HCT116 (cell line): Measurements from ENCODE around the gene ARF1. TPM values are rescaled to one million over a fixed set of nuclear protein-coding genes. Genes with fewer than 3 reads are reported as not detected.

Experiments used
- ATAC-seq: fragments of 200-7000 bp; cut with Tn5 transposase; 2 replicates; pipeline ENCODE4 v1.9.1; 2020; ENCODE audit warnings: mild to moderate bottlenecking, moderate library complexity
- BruUV-seq: library from RNA; stranded (reverse); fragments of 400-500 nt; replicated peaks from 2 replicates; lab custom pipeline; 2021; lab: Mats Ljungman, UMichigan
- CTCF ChIA-PET: fragments of 300-600 bp; sonication (Branson Sonifier 250); formaldehyde crosslinking; loops from one replicate; lab custom pipeline; 2021; ENCODE audit warnings: antibody characterized with exemption; lab: Charles Lee
- POLR2A ChIA-PET: fragments of 300-600, 350-600 bp; sonication (Branson Sonifier 250); formaldehyde crosslinking; loops from one replicate; lab custom pipeline; 2021; ENCODE audit warnings: antibody characterized with exemption; lab: Charles Lee
- RAD21 ChIA-PET, 2 experiments: fragments of 300-600 bp; sonication (Branson Sonifier 250); formaldehyde crosslinking; loops; one replicate each; lab custom pipeline; 2023; ENCODE audit warnings: low total read pairs in 2 of 2; ENCODE audit not compliant: uncharacterized antibody in 2 of 2, unreplicated experiment in 2 of 2, low non-redundant PET in 1 of 2; lab: Charles Lee
- DNase-seq: peaks from one replicate; pipeline ENCODE4 v3.0.0-alpha.2; 2010; ENCODE audit warnings: low read depth, low spot score
- H2AFZ ChIP-seq: fragments of 200-600 bp; shearing (Covaris generic), sonication (generic); 2 replicates; pipeline ENCODE4 v1.6.1; 2017; ENCODE audit warnings: low read depth, mixed run types, mixed read lengths, antibody characterized with exemption, low read length; ENCODE audit not compliant: poor library complexity, severe bottlenecking
- H3K27ac ChIP-seq: 2 replicates; pipeline ENCODE4 v1.5.1; 2012; ENCODE audit warnings: low read depth, low read length
- H3K27me3 ChIP-seq: fragments of 200-600 bp; sonication (generic); 2 replicates; pipeline ENCODE4 v1.6.1; 2016; ENCODE audit warnings: mixed run types, low read length, mixed read lengths; ENCODE audit not compliant: insufficient read depth
- H3K36me3 ChIP-seq, 2 experiments: fragments of 200-500 bp in 1 of 2; fragments of 200-600 bp in 1 of 2; sonication (Bioruptor generic) in 1 of 2; sonication (generic) in 1 of 2; 2 replicates each; pipeline versions ENCODE4 v1.5.1 to v1.6.1; 2014 to 2016; ENCODE audit warnings: low read length in 2 of 2, inconsistent platforms in 1 of 2, mixed read lengths in 1 of 2, mixed run types in 1 of 2; ENCODE audit not compliant: insufficient read depth in 2 of 2, control insufficient read depth in 1 of 2
- H3K4me1 ChIP-seq, 2 experiments: fragments of 200-600 bp in 1 of 2; sonication (generic) in 1 of 2; 2 replicates each; pipeline versions ENCODE4 v1.5.1 to v1.6.1; 2012 to 2017; ENCODE audit warnings: low read length in 2 of 2, inconsistent platforms in 1 of 2, mild to moderate bottlenecking in 1 of 2, mixed read lengths in 1 of 2, mixed run types in 1 of 2, moderate library complexity in 1 of 2; ENCODE audit not compliant: insufficient read depth in 2 of 2, control insufficient read depth in 1 of 2
- H3K4me2 ChIP-seq: fragments of 200-600 bp; sonication (generic); 2 replicates; pipeline ENCODE4 v1.6.1; 2017; ENCODE audit warnings: mixed run types, low read length, mixed read lengths
- H3K4me3 ChIP-seq, 2 experiments: fragments of 200-600 bp in 1 of 2; sonication (generic) in 1 of 2; replicated peaks in 1 of 2; 2 replicates each; pipeline ENCODE4 v1.5.1; 2011 to 2016; ENCODE audit warnings: low read length in 2 of 2, control low read depth in 1 of 2, low read depth in 1 of 2, mild to moderate bottlenecking in 1 of 2, mixed read lengths in 1 of 2, mixed run types in 1 of 2
- H3K79me2 ChIP-seq: fragments of 200-600 bp; sonication (generic); 2 replicates; pipeline ENCODE4 v1.6.1; 2017; ENCODE audit warnings: mild to moderate bottlenecking, mixed run types, low read length, moderate library complexity, mixed read lengths; ENCODE audit not compliant: insufficient read depth
- H3K9ac ChIP-seq: fragments of 200-600 bp; sonication (generic); 2 replicates; pipeline ENCODE4 v1.6.1; 2016; ENCODE audit warnings: low read length, mixed read lengths
- H3K9me2 ChIP-seq: fragments of 200-600 bp; sonication (generic), shearing (Covaris generic); 2 replicates; pipeline ENCODE4 v1.6.1; 2017; ENCODE audit warnings: mixed run types, mild to moderate bottlenecking, moderate library complexity; ENCODE audit not compliant: insufficient read depth
- H3K9me3 ChIP-seq, 2 experiments: fragments of 200-500 bp in 1 of 2; fragments of 200-600 bp in 1 of 2; sonication (Bioruptor generic) in 1 of 2; sonication (generic) in 1 of 2; 2 replicates each; pipeline ENCODE4 v1.6.1; 2014 to 2017; ENCODE audit warnings: low read length in 2 of 2, mixed read lengths in 2 of 2, inconsistent platforms in 1 of 2, low read depth in 1 of 2, mild to moderate bottlenecking in 1 of 2, mixed run types in 1 of 2, moderate library complexity in 1 of 2; ENCODE audit not compliant: control insufficient read depth in 1 of 2, insufficient read depth in 1 of 2
- H4K20me1 ChIP-seq: fragments of 200-600 bp; sonication (generic), shearing (Covaris generic); 2 replicates; pipeline ENCODE4 v1.6.1; 2017; ENCODE audit warnings: mixed run types, mild to moderate bottlenecking, moderate library complexity; ENCODE audit not compliant: insufficient read depth
- ATF3 ChIP-seq: IDR thresholded peaks from 2 replicates; pipeline ENCODE4 v1.6.1; 2012
- CTCF ChIP-seq, 3 experiments: fragments of 200-600 bp in 1 of 3; sonication (generic) in 1 of 3; IDR thresholded peaks in 2 of 3; conservative IDR thresholded peaks in 1 of 3; 2 replicates each; pipeline ENCODE4 v1.5.1; 2012 to 2017; ENCODE audit warnings: low read depth in 2 of 3, low read length in 2 of 3, antibody characterized with exemption in 1 of 3, borderline replicate concordance in 1 of 3, control low read depth in 1 of 3, mild to moderate bottlenecking in 1 of 3, mixed read lengths in 1 of 3, mixed run types in 1 of 3, moderate library complexity in 1 of 3; ENCODE audit not compliant: insufficient read depth in 1 of 3
- ELF1 ChIP-seq: IDR thresholded peaks from 2 replicates; pipeline ENCODE4 v1.6.1; 2012; ENCODE audit warnings: low read depth, borderline replicate concordance
- EZH2 ChIP-seq: fragments of 200-600 bp; sonication (generic); IDR thresholded peaks from 2 replicates; pipeline ENCODE4 v1.6.1; 2017; ENCODE audit warnings: antibody characterized with exemption, mixed run types
- EZH2phosphoT487 ChIP-seq: fragments of 200-600 bp; IDR thresholded peaks from 2 replicates; pipeline ENCODE4 v1.6.1; 2018; ENCODE audit warnings: antibody characterized with exemption, borderline replicate concordance
- JUND ChIP-seq: IDR thresholded peaks from 2 replicates; pipeline ENCODE4 v1.6.1; 2012
- RAD21 ChIP-seq: IDR thresholded peaks from 2 replicates; pipeline ENCODE4 v1.6.1; 2012; ENCODE audit warnings: low read depth, mild to moderate bottlenecking
- SIN3A ChIP-seq: IDR thresholded peaks from 2 replicates; pipeline ENCODE4 v1.6.1; 2012; ENCODE audit warnings: low read depth
- SP1 ChIP-seq: IDR thresholded peaks from 2 replicates; pipeline ENCODE4 v1.6.1; 2012; ENCODE audit warnings: low read depth
- ZBTB33 ChIP-seq: IDR thresholded peaks from 2 replicates; pipeline ENCODE4 v1.6.1; 2011; ENCODE audit warnings: mild to moderate bottlenecking, low read length, moderate library complexity; ENCODE audit not compliant: insufficient replicate concordance; ENCODE audit errors: extremely low read depth
- ZFX ChIP-seq: fragments of 450-650 bp; IDR thresholded peaks from 2 replicates; pipeline ENCODE4 v1.6.1; 2017
- ZNF274 ChIP-seq: fragments of 200-500 bp; sonication (Bioruptor generic); IDR thresholded peaks from 2 replicates; pipeline ENCODE4 v1.6.1; 2014; ENCODE audit warnings: mild to moderate bottlenecking, low read depth, low read length, inconsistent platforms
- intact Hi-C: fragments of 100-400 bp; cut with micrococcal nuclease; formaldehyde crosslinking; loops from 2 replicates; pipeline ENCODE4 v1.10.0; 2022
- total RNA-seq: library from RNA; stranded (reverse); gene quantifications from one replicate; pipeline ENCODE4 v1.2.1, GENCODE V29; 2021; ENCODE audit not compliant: unreplicated experiment

ARF1 gene
- total RNA-seq, 1 experiment from 2014 or later: 394 TPM

GRCh38 chr1:228058949-228059633, 23.4 kb upstream of the ARF1 start:
- intact Hi-C loops: no loop called here
- ATAC-seq (no peak), DNase-seq (no peak)
- no TSS peak for BruUV-seq
- H3K4me2 ChIP-seq: peak overlapping the region; percentile 51; the same call in 1 of the 2 replicates
- TF ChIP-seq ATF3: no peak
- no peak for TF ChIP-seq SP1
- TF ChIP-seq JUND: no peak
- no peak for TF ChIP-seq EZH2phosphoT487
- TF ChIP-seq CTCF (IDR thresholded peaks at IDR 0.05 in 2 of 3, conservative IDR thresholded peaks at IDR 0.05 in 1 of 3; ENCODE audit: borderline replicate concordance in 1 of 3, insufficient read depth in 1 of 3, low read depth in 2 of 3, low read length in 2 of 3): no peak
- no peak for TF ChIP-seq RAD21
- no peak for TF ChIP-seq ELF1
- no peak for TF ChIP-seq ZFX
- no peak for TF ChIP-seq SIN3A
- no peak for TF ChIP-seq ZBTB33
- TF ChIP-seq ZNF274: no peak
- TF ChIP-seq EZH2: no peak
- H2AFZ ChIP-seq: no peak overlapping the region
- no peaks in the 10 kb centered on the region for H3K36me3 ChIP-seq
- POLR2A ChIA-PET: interaction anchor here (1.1 to 1.3 kb wide), 2 partner anchors 23 kb away, joined by 3 read pairs; partner anchors contain the start of gene ARF1
- CTCF ChIA-PET: interaction anchor here (1.5 kb wide), 1 partner anchor 59 kb away, joined by 3 read pairs; no protein-coding TSS in a partner anchor
- no peak overlapping the region for H3K4me3 ChIP-seq
- H3K4me1 ChIP-seq: peaks cover 0 to 12% of the 10 kb centered on the region in 2 experiments; a peak in 2 of 4 replicates
- no peak overlapping the region for H3K27ac ChIP-seq
- no peak overlapping the region for H3K9ac ChIP-seq
- RAD21 ChIA-PET: no interaction called here
- no peaks in the 10 kb centered on the region for H3K27me3 ChIP-seq
- no peaks in the 10 kb centered on the region for H4K20me1 ChIP-seq
- no peaks in the 10 kb centered on the region for H3K79me2 ChIP-seq
- H3K9me3 ChIP-seq: no peaks in the 10 kb centered on the region
- no peaks in the 10 kb centered on the region for H3K9me2 ChIP-seq
